HCT116 (cell line): ENCODE results near the gene MTHFD1L.

Source experiments
- CTCF ChIP-seq, 3 experiments: fragments of 200-600 bp in 1 of 3; sonication (generic) in 1 of 3; IDR thresholded peaks in 2 of 3; conservative IDR thresholded peaks in 1 of 3; 2 replicates each; pipeline ENCODE4 v1.5.1; 2012 to 2017; ENCODE audit warnings: low read depth in 2 of 3, low read length in 2 of 3, antibody characterized with exemption in 1 of 3, borderline replicate concordance in 1 of 3, control low read depth in 1 of 3, mild to moderate bottlenecking in 1 of 3, mixed read lengths in 1 of 3, mixed run types in 1 of 3, moderate library complexity in 1 of 3; ENCODE audit not compliant: insufficient read depth in 1 of 3
- EZH2 ChIP-seq: fragments of 200-600 bp; sonication (generic); IDR thresholded peaks from 2 replicates; pipeline ENCODE4 v1.6.1; 2017; ENCODE audit warnings: antibody characterized with exemption, mixed run types
- MAX ChIP-seq: IDR thresholded peaks from 2 replicates; pipeline ENCODE4 v1.6.1; 2012
- POLR2A ChIP-seq: IDR thresholded peaks from 2 replicates; pipeline ENCODE4 v1.7.0; 2011; ENCODE audit warnings: borderline replicate concordance; ENCODE audit not compliant: insufficient read depth, insufficient read length; ENCODE audit errors: extremely low read depth
- POLR2AphosphoS5 ChIP-seq: IDR thresholded peaks from 2 replicates; pipeline ENCODE4 v1.6.1; 2011; ENCODE audit warnings: mild to moderate bottlenecking, low read depth, low read length, moderate library complexity
- RAD21 ChIP-seq: IDR thresholded peaks from 2 replicates; pipeline ENCODE4 v1.6.1; 2012; ENCODE audit warnings: low read depth, mild to moderate bottlenecking

DNA sequence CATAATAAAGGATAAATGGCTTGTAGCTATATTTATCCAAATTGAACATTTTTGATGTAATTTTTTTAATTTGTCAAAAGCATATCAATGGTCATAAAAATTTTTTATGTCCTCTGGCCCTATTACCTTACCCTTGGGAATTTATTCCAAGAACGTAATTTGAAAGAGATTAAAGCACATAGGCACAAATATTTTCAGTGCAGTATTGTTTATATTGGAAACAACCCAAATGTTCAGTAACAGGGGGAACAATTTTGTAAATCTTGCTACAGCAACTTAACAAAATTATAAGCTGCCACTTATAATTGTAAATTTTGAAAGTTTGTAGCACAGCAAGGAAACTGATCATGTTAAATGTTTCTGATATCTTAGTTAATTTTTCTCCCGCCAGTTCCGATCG, 142.4 kb downstream of the MTHFD1L start:
- no peak for TF ChIP-seq CTCF (IDR thresholded peaks at IDR 0.05 in 2 of 3, conservative IDR thresholded peaks at IDR 0.05 in 1 of 3; ENCODE audit: borderline replicate concordance in 1 of 3, insufficient read depth in 1 of 3, low read depth in 2 of 3, low read length in 2 of 3)
- TF ChIP-seq MAX: no peak
- TF ChIP-seq POLR2AphosphoS5: no peak
- TF ChIP-seq POLR2A: no peak
- TF ChIP-seq EZH2: no peak
- TF ChIP-seq RAD21: no peak
